ENCODE data around the gene MOV10. TPM values are rescaled to one million over a fixed set of nuclear protein-coding genes. Genes with fewer than 3 reads are reported as not detected.

MOV10 gene
- total and polyA plus RNA-seq, 2 of the 8 experiments (the other 6 are each of a cell fraction or from before 2014, with no cell fraction given): 57.3 to 109 TPM

GRCh38 chr1:112722601-112723510 is 48.4 kb downstream of the MOV10 start (continued):
- TF ChIP-seq GTF2F1 (IDR thresholded peaks at IDR 0.05; ENCODE audit: borderline replicate concordance, low read depth, low read length) (no peak), USF2 (IDR thresholded peaks at IDR 0.05; ENCODE audit: low read length) (no peak), JUND (IDR thresholded peaks at IDR 0.05; ENCODE audit: low read length) (no peak), SP4 (IDR thresholded peaks at IDR 0.05; ENCODE audit: low read length) (no peak), GABPA (IDR thresholded peaks at IDR 0.05; ENCODE audit: borderline replicate concordance, insufficient read depth, low read length) (no peak), SIX5 (IDR thresholded peaks at IDR 0.05; ENCODE audit: low read depth, low read length) (no peak)
